ENCODE measurements around the gene DPM2.

The DPM2 gene

GRCh38 chr9:127937388-127938297 lies at the start of gene DPM2:
Gene DPM2, minus strand, starts transcription at chr9:127937854. Its CDS starts 34 bp downstream, at chr9:127937820.
- peak within 1 kb of the TSS; percentile 97 for H3K4me3 ChIP-seq (ENCODE audit: low read depth, low read length)

GRCh38 chr9:127987103-127987614 lies 49.5 kb upstream of the DPM2 start:
- H3K4me3 ChIP-seq (ENCODE audit: low read depth, low read length), result no peak overlapping the region

GRCh38 chr9:127985011-127985410 lies 47.4 kb upstream of the DPM2 start:
- no peak overlapping the region for H3K4me3 ChIP-seq (ENCODE audit: low read depth, low read length)

GRCh38 chr9:127983847-127984289 lies 46.2 kb upstream of the DPM2 start:
- H3K4me3 ChIP-seq (ENCODE audit: low read depth, low read length), result no peak overlapping the region

- no peak overlapping the region for H3K4me3 ChIP-seq (ENCODE audit: low read depth, low read length)
Measured at GRCh38 chr9:127982912-127983311, 45.3 kb upstream of the DPM2 start.

- H3K4me3 ChIP-seq (ENCODE audit: low read depth, low read length), result peak overlapping the region; percentile 5
Measured at GRCh38 chr9:127981559-127982121, 44.0 kb upstream of the DPM2 start.

- peak within 1 kb of the TSS; percentile 78 for H3K4me3 ChIP-seq (ENCODE audit: low read depth, low read length)
Measured at GRCh38 chr9:127980706-127981558, 43.3 kb upstream of the DPM2 start, which contains the start of gene EEIG1. Gene EEIG1, minus strand, starts transcription at chr9:127980989. Its CDS starts 852 bp downstream, at chr9:127980137.

GRCh38 chr9:127980060-127980705 lies 42.5 kb upstream of the DPM2 start:
- H3K4me3 ChIP-seq (ENCODE audit: low read depth, low read length), result peak overlapping the region; percentile 78

GRCh38 chr9:127979333-127980059 lies 41.8 kb upstream of the DPM2 start:
- peak overlapping the region; percentile 78 for H3K4me3 ChIP-seq (ENCODE audit: low read depth, low read length)

- H3K4me3 ChIP-seq (ENCODE audit: low read depth, low read length), result peak overlapping the region; percentile 78
Measured at GRCh38 chr9:127979015-127979332, 41.3 kb upstream of the DPM2 start.

- H3K4me3 ChIP-seq (ENCODE audit: low read depth, low read length), result no peak overlapping the region
Measured at GRCh38 chr9:127977884-127978647, 40.4 kb upstream of the DPM2 start.

GRCh38 chr9:127977009-127977883 lies 39.6 kb upstream of the DPM2 start:
- no peak overlapping the region for H3K4me3 ChIP-seq (ENCODE audit: low read depth, low read length)

GRCh38 chr9:127976498-127976897 lies 38.8 kb upstream of the DPM2 start:
- no peak overlapping the region for H3K4me3 ChIP-seq (ENCODE audit: low read depth, low read length)

GRCh38 chr9:127975376-127976315 lies 38.0 kb upstream of the DPM2 start:
- H3K4me3 ChIP-seq (ENCODE audit: low read depth, low read length), result no peak overlapping the region

GRCh38 chr9:127974769-127975261 lies 37.2 kb upstream of the DPM2 start:
- H3K4me3 ChIP-seq (ENCODE audit: low read depth, low read length), result no peak overlapping the region

- no peak overlapping the region for H3K4me3 ChIP-seq (ENCODE audit: low read depth, low read length)
Measured at GRCh38 chr9:127974001-127974768, 36.5 kb upstream of the DPM2 start.

Measured in iPS-11a (cell line).